Dermis blood vessel endothelial cell (primary cell): ENCODE measurements around the gene ST3GAL5. TPM values are rescaled to one million over a fixed set of nuclear protein-coding genes. Genes with fewer than 3 reads are reported as not detected.
A peak's percentile ranks its signal among the peaks of the same experiment; 100 is the strongest.
"Not testable (repeated sequence)": the region's sequence is repeated elsewhere in the genome, so short reads cannot be mapped to it uniquely, and the experiment has no call there.

ENCODE experiments used
- DNase-seq: peaks from one replicate; pipeline ENCODE4 v3.0.0; 2010
- total RNA-seq: library from RNA; depleted of rRNA; stranded (reverse); fragments of >200 nt; gene quantifications from 2 replicates; pipeline ENCODE4 v1.2.3, GENCODE V29; 2014

The ST3GAL5 gene
- total RNA-seq, 1 donor from 2014 or later = 9.9 TPM

DNA sequence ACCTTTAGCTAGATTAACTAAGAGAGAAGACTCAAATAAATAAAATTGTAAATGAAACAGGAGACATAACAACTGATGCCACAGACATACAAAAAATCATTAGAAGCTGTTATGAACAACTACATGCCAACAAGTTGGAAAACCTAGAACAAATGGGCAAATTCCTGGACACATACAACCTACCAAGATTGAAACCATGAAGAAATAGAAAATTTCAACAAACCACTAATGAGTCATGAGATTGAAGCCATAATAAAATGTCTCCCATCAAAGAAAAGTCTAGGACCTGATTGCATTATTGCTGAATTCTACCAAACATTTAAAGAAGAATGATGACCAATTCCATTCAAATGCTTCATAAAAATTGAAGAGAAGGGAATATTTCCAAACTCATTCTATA is 54.3 kb downstream of the ST3GAL5 start:
- DNase-seq = no peak

DNA sequence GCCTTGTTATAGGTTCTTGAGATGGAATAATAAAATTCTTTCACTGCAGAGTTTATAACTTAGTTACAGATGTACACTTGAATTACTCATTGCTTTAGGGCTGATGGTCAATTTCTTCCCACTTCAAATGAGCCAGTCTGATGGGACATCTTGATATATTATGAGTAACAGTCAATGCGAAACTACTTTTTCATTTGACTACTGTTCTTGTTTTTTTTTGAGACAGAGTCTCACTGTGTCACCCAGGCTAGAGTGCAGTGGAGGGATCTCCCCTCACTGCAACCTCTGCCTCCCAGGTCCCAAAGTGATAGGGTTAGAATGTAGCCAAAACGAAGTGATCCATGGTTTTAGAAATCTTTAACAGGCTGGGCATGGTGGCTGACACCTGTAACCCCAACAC is 57.1 kb downstream of the ST3GAL5 start:
- no peak for DNase-seq

- peak; percentile 30 for DNase-seq
These were observed 58.1 kb downstream of the ST3GAL5 start for GRCh38 chr2:85830645-85831044.

GRCh38 chr2:85829394-85829793 is 59.4 kb downstream of the ST3GAL5 start:
- not testable (repeated sequence) for DNase-seq

DNA sequence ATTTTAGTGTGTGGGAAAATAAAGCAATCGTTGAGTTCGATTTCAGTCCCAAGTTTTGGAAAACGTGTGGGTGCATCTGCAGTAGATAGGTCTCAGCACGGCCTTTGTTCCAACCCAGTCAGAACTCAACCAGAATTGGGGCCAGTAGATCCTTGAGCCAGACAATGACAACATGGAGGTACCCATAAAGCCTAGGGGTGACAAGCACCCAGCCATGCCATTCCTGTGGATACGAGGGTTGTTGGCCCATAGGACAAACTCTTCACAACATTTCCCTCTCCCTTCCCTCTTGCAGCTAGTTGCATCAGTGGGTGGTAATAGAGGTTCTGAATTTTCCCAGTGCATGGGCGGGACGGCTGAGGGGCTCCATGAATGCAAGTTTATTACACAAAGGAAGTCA is 60.1 kb downstream of the ST3GAL5 start:
- no peak for DNase-seq

DNA sequence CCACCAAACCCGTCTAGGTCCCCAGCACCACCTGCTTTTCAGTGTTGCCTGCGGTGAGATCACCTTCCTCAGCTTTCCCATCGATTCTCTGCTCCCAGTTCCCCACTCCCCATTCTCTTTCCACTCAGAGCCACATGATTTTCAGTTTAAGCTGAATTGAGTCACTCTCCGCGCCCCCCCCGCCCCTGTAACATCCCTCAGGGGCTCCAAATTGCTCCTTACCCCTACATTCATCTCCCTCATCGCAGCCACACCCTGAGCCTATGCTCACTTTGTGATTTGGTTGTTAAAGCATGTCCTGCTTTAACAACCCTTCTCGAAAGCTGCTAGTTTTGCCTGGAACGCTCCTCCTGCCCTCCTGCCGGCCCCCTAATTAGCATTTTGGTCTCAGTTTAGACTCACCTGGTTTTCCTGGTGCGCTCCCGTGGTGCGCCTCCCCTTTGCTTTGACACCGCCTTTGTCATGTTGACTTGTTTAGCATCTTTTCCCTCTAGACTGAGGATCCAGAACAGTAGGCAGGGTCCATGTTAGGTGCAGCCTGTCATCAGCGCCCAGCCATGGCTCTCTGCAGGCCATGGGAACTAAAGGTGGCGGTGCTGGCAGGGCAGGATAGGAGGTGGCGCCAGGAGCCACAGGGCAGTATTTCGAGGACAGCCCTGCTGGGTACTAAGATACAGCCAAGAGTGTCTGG is 60.8 kb downstream of the ST3GAL5 start:
- DNase-seq = no peak

DNA sequence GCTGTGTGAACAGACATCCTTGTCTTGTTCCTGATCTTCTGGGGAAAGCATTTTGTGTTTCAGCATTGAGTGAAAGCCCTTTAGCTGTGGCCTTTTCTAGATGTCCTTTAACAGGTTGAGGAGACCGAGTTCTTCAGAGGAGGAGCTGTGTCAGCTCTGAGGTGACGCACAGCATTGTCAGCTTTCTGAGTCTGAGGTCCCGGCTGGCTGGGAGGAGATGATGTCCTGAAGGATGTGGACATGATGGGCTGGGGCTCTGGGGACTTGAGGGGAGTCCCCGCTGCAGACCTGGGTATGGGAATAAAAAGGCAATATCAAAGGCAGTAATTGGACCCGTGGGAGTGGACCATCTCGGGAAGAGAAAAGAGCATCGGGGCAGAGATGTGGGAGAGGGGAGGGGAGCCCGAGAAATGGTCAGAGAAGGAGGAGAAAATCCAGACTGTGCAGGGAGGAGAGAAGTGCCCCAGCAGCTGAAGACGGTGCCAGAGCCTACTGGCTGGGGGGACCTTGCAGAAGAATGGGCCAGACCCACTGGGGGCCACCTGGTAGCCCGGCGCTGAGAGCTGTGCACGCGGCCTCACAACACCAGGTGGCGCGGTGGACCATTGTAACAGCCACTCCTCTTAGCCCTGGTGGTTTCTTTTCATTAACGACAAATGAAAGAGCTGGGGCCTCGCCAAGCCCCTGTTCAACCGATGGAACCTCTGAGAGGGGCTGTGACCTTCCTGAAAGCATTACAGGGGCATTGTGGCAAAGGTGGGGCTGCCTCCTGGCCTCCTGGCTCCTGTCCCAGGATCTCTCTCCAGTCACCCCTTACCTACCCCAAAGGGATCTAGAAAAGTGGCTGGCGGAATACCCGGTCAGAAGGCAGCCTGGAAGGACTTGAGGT is 61.6 kb downstream of the ST3GAL5 start:
- DNase-seq = peak; percentile 81

- DNase-seq = no peak
These were observed 64.8 kb downstream of the ST3GAL5 start for GRCh38 chr2:85823951-85824350.

DNA sequence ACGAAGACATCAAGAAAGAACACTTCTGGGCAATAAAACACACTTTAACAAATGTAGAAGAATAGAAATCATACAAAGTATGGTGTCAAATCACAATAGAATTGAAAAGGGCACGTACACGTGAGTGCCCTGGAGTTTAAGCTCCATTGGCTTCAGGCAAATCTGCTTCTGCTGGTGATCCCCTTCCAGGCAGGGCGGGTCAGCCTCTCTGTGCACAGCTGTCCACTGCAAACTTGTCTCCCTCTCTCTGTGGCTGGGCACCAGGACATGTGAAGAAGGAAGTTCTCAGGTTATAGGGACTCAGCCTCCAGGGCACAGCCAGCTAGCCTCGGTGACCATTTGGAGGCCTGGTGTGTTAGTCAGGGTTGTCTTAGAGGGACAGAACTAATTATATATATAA is 66.0 kb downstream of the ST3GAL5 start:
- no peak for DNase-seq

DNA sequence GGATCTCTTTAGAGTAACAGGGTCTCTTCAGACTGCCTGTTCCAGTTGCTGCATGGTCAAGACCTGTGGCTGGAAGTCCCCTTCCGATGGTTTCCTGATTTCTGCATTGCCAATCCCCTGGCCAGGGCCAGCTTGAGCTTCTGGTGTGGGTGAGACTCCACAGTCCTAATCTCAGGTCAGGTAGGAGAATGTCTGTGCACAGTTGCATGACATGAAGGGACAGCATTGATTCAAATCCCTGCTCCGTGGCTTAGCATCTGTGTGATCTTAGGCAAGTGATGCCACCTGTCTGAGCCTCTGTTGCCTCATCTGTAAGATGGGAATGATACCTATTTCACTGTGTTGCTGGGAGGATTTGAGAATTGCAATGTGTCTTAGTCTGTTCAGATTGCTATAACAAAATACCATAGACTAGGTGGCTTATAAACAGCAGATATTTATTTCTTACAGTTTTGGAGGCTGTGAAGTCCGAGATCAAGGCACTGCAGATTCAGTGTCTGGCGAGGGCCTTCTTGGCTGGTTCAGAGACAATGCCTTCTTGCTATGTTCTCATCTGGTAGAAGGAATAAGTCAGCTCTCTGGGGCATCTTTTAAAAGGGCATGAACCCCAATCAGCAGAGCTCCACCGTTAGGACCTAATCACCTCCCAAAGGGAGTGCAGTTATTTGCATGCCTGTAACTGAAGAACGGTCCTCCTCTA is 68.8 kb downstream of the ST3GAL5 start:
- no peak for DNase-seq

GRCh38 chr2:85814802-85815550 is 73.8 kb downstream of the ST3GAL5 start:
- DNase-seq = no peak

- peak; percentile 95 for DNase-seq
These were observed 74.6 kb downstream of the ST3GAL5 start for GRCh38 chr2:85813982-85814801.

DNA sequence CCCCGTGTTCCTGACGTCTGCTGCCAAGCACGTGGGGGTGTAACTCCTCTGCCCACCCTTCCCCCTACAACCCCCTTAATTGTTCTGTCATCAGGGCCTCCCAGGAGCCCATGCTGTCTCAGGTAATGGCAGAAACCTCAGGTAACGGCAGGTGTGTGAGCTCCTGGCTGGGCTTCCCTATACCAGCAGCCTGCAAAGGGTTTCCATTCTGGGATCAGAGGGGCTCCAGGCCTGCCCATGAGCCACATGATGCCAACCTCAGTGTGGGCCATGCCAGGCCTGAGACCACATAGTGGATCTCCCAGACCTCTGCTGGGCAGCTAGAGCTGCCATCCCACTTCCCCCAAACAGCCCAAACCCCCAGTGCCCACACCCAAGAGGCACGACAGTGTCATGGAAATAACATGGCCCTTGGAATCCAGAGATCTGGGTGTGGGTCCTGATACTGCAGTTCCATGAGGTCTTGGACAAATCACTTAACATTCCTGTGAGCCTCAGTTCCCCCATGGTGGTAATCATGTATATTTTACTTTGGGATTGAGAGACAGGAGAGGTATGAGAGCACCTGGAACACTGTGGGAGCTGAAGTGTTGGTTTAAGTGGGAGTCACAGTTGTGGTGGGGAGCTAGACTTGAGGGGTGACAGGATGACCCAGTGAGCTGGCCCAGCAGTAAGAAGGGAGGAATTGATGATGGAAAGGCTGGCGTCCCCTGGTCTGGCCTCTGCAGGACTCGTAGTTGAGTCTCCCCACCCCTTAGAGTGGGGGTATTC is 75.4 kb downstream of the ST3GAL5 start:
- DNase-seq = no peak

GRCh38 chr2:85812094-85812735 is 76.6 kb downstream of the ST3GAL5 start:
- no peak for DNase-seq

DNA sequence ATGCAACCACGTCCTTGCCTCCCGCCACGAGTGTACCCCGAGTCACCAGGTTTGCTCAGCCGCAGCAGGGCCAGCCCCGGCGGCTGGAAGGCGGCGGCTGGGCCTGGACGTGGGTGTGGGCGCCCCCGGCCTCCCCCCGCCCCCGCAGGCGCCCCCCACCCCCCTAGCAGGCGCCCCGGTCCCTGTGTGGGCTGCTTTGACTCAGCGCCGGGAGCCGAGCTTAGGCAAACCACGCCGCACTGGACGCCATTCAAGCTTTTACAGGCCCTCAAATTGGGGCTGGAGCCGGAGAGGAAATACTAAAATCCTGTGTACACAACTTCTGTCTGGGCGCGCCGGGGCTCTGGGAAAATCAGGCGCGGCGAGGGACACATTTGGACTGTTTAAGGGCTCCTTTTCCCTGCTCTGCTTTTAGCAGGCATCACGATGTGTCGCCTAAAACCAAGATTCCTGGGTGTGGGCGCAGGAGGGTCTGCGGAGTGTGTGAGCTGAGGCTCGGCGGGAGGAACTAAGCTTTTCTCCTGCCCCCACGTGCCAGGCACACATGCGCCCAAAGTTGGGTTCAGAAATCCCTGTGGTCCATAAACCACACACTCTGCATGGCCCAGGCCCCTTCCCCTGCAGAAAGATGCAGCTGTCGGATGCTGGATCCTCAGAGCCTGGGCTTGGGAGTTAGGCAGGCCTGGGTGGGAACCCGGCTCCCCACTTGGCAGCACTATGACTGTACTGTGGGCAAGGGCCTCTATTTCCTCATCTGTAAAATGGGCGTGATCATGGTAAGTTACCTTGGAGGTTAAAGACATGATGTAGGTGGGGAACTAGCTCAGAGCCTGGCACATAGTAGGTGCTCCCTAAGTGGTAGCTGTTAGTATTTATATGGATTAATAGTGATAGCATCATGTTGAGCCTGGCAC is 77.4 kb downstream of the ST3GAL5 start:
- peak; percentile 44 for DNase-seq

GRCh38 chr2:85810371-85811179 is 78.2 kb downstream of the ST3GAL5 start:
- no peak for DNase-seq

- DNase-seq = no peak
These were observed 81.0 kb downstream of the ST3GAL5 start for GRCh38 chr2:85807756-85808155.

DNA sequence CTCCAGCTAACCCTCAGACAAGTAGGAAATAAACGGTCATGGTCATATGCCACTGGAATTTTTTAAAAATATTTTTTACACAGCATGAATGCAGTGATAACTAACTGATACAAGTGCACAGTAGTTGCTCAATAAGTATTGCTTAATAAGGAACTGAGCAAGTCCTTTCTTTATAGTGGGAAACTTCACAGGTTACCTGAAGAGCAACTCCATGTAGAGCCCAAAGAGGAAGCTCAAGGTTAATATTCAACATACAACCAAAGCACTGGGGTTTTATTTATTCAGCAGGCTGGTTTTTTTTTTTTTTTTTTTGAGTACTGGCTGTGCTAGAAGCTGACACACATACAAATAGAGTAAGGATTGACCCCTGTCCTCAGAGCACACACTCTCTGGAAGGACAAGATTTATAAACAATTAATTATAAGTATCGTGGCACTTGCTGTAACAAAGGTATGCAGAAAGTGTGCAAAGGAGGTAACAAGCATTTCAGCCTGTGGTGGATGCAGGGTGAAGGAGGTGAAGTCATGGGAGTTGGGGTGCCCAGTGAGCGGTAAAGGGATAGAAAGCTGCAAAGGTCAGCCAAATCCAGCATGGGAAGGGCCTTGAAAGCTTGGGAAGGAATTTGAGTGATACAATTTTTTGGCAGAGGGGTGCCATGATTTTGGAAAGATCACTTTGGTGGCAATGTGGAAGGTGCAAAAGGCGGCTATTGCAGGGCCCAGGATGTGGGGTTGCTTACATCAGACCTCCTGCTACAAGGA is 82.3 kb downstream of the ST3GAL5 start:
- DNase-seq = no peak
